H9 (cell line): ENCODE measurements around the gene LRMDA. TPM values are rescaled to one million over a fixed set of nuclear protein-coding genes. Genes with fewer than 3 reads are reported as not detected.

ENCODE experiments used
- DNase-seq: peaks from one replicate; pipeline ENCODE4 v3.0.0-alpha.2; 2017
- H2AFZ ChIP-seq: one replicate; pipeline ENCODE4 v1.6.1; 2013; ENCODE audit warnings: mild to moderate bottlenecking, low read length, control low read depth, moderate library complexity
- H2AK5ac ChIP-seq: 2 replicates; pipeline ENCODE4 v1.6.1; 2013; ENCODE audit warnings: low read length, control low read depth, mixed read lengths; ENCODE audit not compliant: insufficient read length
- H2BK120ac ChIP-seq: one replicate; pipeline ENCODE4 v1.6.1; 2013; ENCODE audit warnings: low read depth, mild to moderate bottlenecking, low read length, control low read depth, inconsistent platforms; ENCODE audit not compliant: poor library complexity, severe bottlenecking
- H2BK12ac ChIP-seq: 2 replicates; pipeline ENCODE4 v1.6.1; 2013; ENCODE audit warnings: low read length, control low read depth, mixed read lengths, low read depth; ENCODE audit not compliant: insufficient read length
- H2BK15ac ChIP-seq: 2 replicates; pipeline ENCODE4 v1.6.1; 2013; ENCODE audit warnings: low read depth, low read length, control low read depth
- H2BK20ac ChIP-seq: one replicate; pipeline ENCODE4 v1.6.1; 2013; ENCODE audit warnings: low read depth, mild to moderate bottlenecking, low read length, control low read depth, inconsistent platforms; ENCODE audit not compliant: poor library complexity, severe bottlenecking
- H2BK5ac ChIP-seq: 2 replicates; pipeline ENCODE4 v1.6.1; 2013; ENCODE audit warnings: low read length, control low read depth, mixed read lengths; ENCODE audit not compliant: insufficient read length
- H3K14ac ChIP-seq: 2 replicates; pipeline ENCODE4 v1.6.1; 2013; ENCODE audit warnings: low read length, control low read depth; ENCODE audit not compliant: insufficient read depth
- H3K18ac ChIP-seq: 2 replicates; pipeline ENCODE4 v1.6.1; 2013; ENCODE audit warnings: low read depth, mild to moderate bottlenecking, mixed read lengths, low read length, control low read depth; ENCODE audit not compliant: insufficient read length
- H3K23ac ChIP-seq: 2 replicates; pipeline ENCODE4 v1.6.1; 2013; ENCODE audit warnings: low read length, control low read depth, mixed read lengths, low read depth; ENCODE audit not compliant: insufficient read length
- H3K23me2 ChIP-seq: 2 replicates; pipeline ENCODE4 v1.6.1; 2013; ENCODE audit warnings: low read depth, mild to moderate bottlenecking, mixed read lengths, low read length, control low read depth; ENCODE audit not compliant: insufficient read length, poor library complexity, severe bottlenecking
- H3K27ac ChIP-seq: 2 replicates; pipeline ENCODE4 v1.5.1; 2013; ENCODE audit warnings: low read length, control low read depth, mixed read lengths, low read depth; ENCODE audit not compliant: insufficient read length
- H3K27me3 ChIP-seq: 2 replicates; pipeline ENCODE4 v1.6.1; 2013; ENCODE audit warnings: low read length, control low read depth, inconsistent platforms; ENCODE audit not compliant: insufficient read depth
- H3K4ac ChIP-seq: 2 replicates; pipeline ENCODE4 v1.6.1; 2013; ENCODE audit warnings: low read depth, mild to moderate bottlenecking, control low read depth, inconsistent platforms, low read length, moderate library complexity
- H3K4me1 ChIP-seq: 2 replicates; pipeline ENCODE4 v1.6.1; 2013; ENCODE audit warnings: low read length, control low read depth, inconsistent platforms; ENCODE audit not compliant: insufficient read depth
- H3K4me2 ChIP-seq: 2 replicates; pipeline ENCODE4 v1.6.1; 2013; ENCODE audit warnings: low read length, control low read depth, mixed read lengths; ENCODE audit not compliant: insufficient read length, insufficient read depth
- H3K56ac ChIP-seq: 2 replicates; pipeline ENCODE4 v1.6.1; 2013; ENCODE audit warnings: low read depth, mild to moderate bottlenecking, mixed read lengths, low read length, control low read depth; ENCODE audit not compliant: insufficient read length
- H3K79me1 ChIP-seq: 2 replicates; pipeline ENCODE4 v1.6.1; 2013; ENCODE audit warnings: low read depth, mild to moderate bottlenecking, moderate library complexity, low read length, control low read depth, inconsistent platforms; ENCODE audit not compliant: insufficient read depth, poor library complexity, severe bottlenecking
- H3K79me2 ChIP-seq: 2 replicates; pipeline ENCODE4 v1.6.1; 2013; ENCODE audit warnings: low read length, control low read depth, inconsistent platforms; ENCODE audit not compliant: insufficient read depth
- H3K9ac ChIP-seq: 2 replicates; pipeline ENCODE4 v1.6.1; 2013; ENCODE audit warnings: low read length, control low read depth, mixed read lengths; ENCODE audit not compliant: insufficient read length; ENCODE audit errors: extremely low read depth
- H3K9me3 ChIP-seq: one replicate; pipeline ENCODE4 v1.6.1; 2013; ENCODE audit warnings: low read depth, low read length, inconsistent platforms; ENCODE audit not compliant: control insufficient read depth
- H3T11ph ChIP-seq: one replicate; pipeline ENCODE4 v1.6.1; 2013; ENCODE audit warnings: mild to moderate bottlenecking, low read length, control low read depth, inconsistent platforms
- H4K20me1 ChIP-seq: one replicate; pipeline ENCODE4 v1.6.1; 2013; ENCODE audit not compliant: control insufficient read depth, insufficient read length, insufficient read depth
- H4K5ac ChIP-seq: 2 replicates; pipeline ENCODE4 v1.6.1; 2013; ENCODE audit warnings: low read depth, mild to moderate bottlenecking, mixed read lengths, low read length, control low read depth; ENCODE audit not compliant: insufficient read length
- H4K8ac ChIP-seq: replicated peaks from 2 replicates; pipeline ENCODE4 v1.6.1; 2013; ENCODE audit warnings: low read length, control low read depth, mixed read lengths, low read depth; ENCODE audit not compliant: insufficient read length
- H4K91ac ChIP-seq: 2 replicates; pipeline ENCODE4 v1.6.1; 2013; ENCODE audit warnings: low read depth, mild to moderate bottlenecking, moderate library complexity, mixed read lengths, low read length, control low read depth; ENCODE audit not compliant: insufficient read length
- H3K27ac Mint-ChIP-seq, 3 experiments: 2 replicates in 2 of 3; 3 replicates in 1 of 3; pipeline ENCODE4 v1.8.0; 2020 to 2021; ENCODE audit warnings: mixed read lengths in 3 of 3, mild to moderate bottlenecking in 1 of 3, moderate library complexity in 1 of 3
- H3K27me3 Mint-ChIP-seq: 2 replicates; pipeline ENCODE4 v1.8.0; 2021; ENCODE audit warnings: low read depth, mild to moderate bottlenecking, moderate library complexity, mixed read lengths
- H3K36me3 Mint-ChIP-seq, 3 experiments: 2 replicates in 2 of 3; 3 replicates in 1 of 3; pipeline ENCODE4 v1.8.0; 2020 to 2021; ENCODE audit warnings: low read depth in 3 of 3, mixed read lengths in 3 of 3; ENCODE audit not compliant: insufficient read depth in 1 of 3
- H3K4me1 Mint-ChIP-seq, 2 experiments: 2 replicates each; pipeline ENCODE4 v1.8.0; 2020; ENCODE audit warnings: mixed read lengths in 2 of 2
- H3K4me3 Mint-ChIP-seq, 2 experiments: 2 replicates in 1 of 2; 3 replicates in 1 of 2; pipeline ENCODE4 v1.8.0; 2020 to 2021; ENCODE audit warnings: mild to moderate bottlenecking in 2 of 2, mixed read lengths in 2 of 2, moderate library complexity in 1 of 2
- H3K9me3 Mint-ChIP-seq, 2 experiments: 2 replicates in 1 of 2; 3 replicates in 1 of 2; pipeline ENCODE4 v1.8.0; 2020; ENCODE audit warnings: mild to moderate bottlenecking in 2 of 2, mixed read lengths in 2 of 2, moderate library complexity in 1 of 2
- WGBS: extraction: QIAGEN DNeasy Blood & Tissue Kit; methylation state at CpG from one replicate; pipeline ENCODE4 v1.1.7; 2013; ENCODE audit warnings: missing lambda C conversion rate, low lambda C conversion rate, mixed read lengths; ENCODE audit not compliant: insufficient read length; ENCODE audit errors: extremely low coverage; 5-methylcytosine and 5-hydroxymethylcytosine counted together
- total RNA-seq: library from RNA; stranded (reverse); gene quantifications from 2 replicates; pipeline ENCODE4 v1.2.1, GENCODE V29; 2021
- TF ChIP-seq, protein P1 (sequence below): fragments of 200-600 bp; sonication (generic); conservative IDR thresholded peaks from 3 replicates; pipeline ENCODE4 v1.8.0; 2021; ENCODE audit warnings: antibody characterized with exemption, mild to moderate bottlenecking

Gene LRMDA
- total RNA-seq, 1 experiment from 2014 or later: 1.8 TPM

DNA sequence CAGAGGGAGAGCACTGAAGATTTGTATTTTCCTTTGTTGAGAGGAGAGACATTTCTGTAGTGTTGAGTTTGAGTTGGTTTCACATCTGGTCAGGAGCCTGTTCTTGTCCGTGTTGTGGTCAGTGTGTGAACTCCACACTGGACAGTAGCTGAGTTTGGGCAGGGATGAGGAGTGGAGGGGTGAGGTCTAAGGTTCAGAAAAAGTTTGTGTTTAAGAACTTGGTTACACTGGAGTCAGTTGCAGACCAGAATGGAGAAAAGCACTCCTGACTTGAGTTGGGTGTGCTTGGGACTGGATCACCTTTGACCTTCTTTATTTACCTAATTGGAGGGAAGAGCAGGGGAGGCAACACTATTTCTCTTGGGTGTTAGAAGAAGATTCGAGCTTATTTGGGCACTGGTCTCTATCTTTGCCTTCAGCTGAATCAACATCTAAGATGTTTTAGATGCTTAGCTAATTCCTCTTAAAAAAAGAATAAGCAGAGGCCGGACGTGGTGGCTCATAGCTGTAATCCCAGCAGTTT, 8.9 kb downstream of the LRMDA start:
- Histone ChIP-seq H2AFZ (no peak overlapping the region), H4K8ac (no peak overlapping the region), H2AK5ac (no peak overlapping the region), H2BK5ac (no peak overlapping the region), H3K18ac (no peak overlapping the region), H2BK15ac (no peak overlapping the region), H3K14ac (no peak overlapping the region), H4K20me1 (no peaks in the 10 kb centered on the region), H3K9me3 (no peaks in the 10 kb centered on the region), H3K27ac (no peak overlapping the region), H3K79me2 (no peaks in the 10 kb centered on the region), H3K56ac (no peak overlapping the region), H3K9ac (no peak overlapping the region), H2BK20ac (no peak overlapping the region), H3K23me2 (no peaks in the 10 kb centered on the region), H3K4me2 (no peak overlapping the region), H3K4me1 (peaks cover 2% of the 10 kb centered on the region; the same call in 1 of the 2 replicates), H3K4ac (no peak overlapping the region), H3T11ph (no peak overlapping the region), H4K5ac (no peak overlapping the region), H2BK12ac (no peak overlapping the region), H2BK120ac (no peak overlapping the region), H3K79me1 (no peaks in the 10 kb centered on the region), H3K27me3 (peaks cover 7% of the 10 kb centered on the region; the same call in 1 of the 2 replicates), H3K23ac (no peak overlapping the region), H4K91ac (no peak overlapping the region)
- H3K9me3 Mint-ChIP-seq: peaks cover 13 to 17% of the 10 kb centered on the region in 2 experiments; a peak in 4 of 5 replicates
- H3K4me1 Mint-ChIP-seq: peaks cover 8 to 15% of the 10 kb centered on the region in 2 experiments
- H3K27ac Mint-ChIP-seq: no peak overlapping the region
- DNase-seq: no peak
- WGBS: no CpG with 5 or more reads among the region's 4 CpGs
- peaks cover 0 to 9% (median 0%) of the 10 kb centered on the region in 3 experiments; a peak in 2 of 7 replicates for H3K36me3 Mint-ChIP-seq
- H3K27me3 Mint-ChIP-seq: peaks cover 71% of the 10 kb centered on the region
- no peak overlapping the region for H3K4me3 Mint-ChIP-seq
- TF ChIP-seq, protein P1, sequence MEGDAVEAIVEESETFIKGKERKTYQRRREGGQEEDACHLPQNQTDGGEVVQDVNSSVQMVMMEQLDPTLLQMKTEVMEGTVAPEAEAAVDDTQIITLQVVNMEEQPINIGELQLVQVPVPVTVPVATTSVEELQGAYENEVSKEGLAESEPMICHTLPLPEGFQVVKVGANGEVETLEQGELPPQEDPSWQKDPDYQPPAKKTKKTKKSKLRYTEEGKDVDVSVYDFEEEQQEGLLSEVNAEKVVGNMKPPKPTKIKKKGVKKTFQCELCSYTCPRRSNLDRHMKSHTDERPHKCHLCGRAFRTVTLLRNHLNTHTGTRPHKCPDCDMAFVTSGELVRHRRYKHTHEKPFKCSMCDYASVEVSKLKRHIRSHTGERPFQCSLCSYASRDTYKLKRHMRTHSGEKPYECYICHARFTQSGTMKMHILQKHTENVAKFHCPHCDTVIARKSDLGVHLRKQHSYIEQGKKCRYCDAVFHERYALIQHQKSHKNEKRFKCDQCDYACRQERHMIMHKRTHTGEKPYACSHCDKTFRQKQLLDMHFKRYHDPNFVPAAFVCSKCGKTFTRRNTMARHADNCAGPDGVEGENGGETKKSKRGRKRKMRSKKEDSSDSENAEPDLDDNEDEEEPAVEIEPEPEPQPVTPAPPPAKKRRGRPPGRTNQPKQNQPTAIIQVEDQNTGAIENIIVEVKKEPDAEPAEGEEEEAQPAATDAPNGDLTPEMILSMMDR: no peak
